GM12801 (cell line): Measurements from ENCODE around the gene HOOK2.

Experiments
- CTCF ChIP-seq: IDR thresholded peaks from one replicate; pipeline ENCODE4 v1.5.1; 2011; ENCODE audit warnings: control low read depth; ENCODE audit not compliant: insufficient read length; ENCODE audit errors: extremely low read depth

HOOK2 gene

GRCh38 chr19:12774588-12775555, at the start of gene HOOK2:
Gene HOOK2, minus strand, starts transcription at chr19:12775552. Its CDS starts 103 bp downstream, at chr19:12775449.
- TF ChIP-seq CTCF, result no peak

DNA sequence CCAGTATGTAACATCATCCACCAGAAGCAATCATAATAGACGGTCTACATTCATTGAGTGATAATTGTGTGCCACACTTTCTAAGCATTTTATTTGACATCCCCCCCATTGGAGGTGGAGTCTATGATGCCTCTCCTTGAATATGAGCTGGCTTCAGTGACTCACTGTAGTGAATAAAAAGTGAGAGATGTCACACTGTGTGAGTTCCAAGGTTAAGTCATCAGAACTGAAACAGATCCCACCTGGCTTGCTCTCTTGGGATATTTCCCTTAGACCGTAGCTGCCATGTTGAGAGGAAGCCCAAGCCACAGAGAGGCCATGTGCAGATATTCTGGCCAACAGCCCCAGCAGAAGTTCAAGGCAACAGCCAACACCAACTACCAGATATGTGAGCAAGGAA, 46.4 kb upstream of the HOOK2 start:
- TF ChIP-seq CTCF, result no peak

DNA sequence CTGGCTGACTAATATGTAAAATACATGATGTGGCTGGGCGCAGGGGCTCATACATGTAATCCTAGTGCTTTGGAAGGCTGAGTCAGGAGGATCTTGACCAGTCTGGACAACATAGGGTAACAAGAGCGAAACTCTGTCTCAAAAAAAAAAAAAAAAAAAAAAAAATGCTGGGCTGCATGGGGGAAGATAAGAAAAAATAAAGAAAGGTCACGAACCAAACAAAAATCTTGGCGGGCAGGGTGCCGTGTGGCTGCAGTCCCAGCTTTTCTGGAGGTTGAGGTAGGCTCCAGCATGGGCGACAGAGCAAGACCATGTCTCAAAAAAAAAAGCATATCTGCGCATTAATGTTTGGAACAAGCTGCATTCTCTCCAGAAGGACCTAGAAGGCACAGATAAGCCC, 39.7 kb upstream of the HOOK2 start:
- TF ChIP-seq CTCF, result no peak

DNA sequence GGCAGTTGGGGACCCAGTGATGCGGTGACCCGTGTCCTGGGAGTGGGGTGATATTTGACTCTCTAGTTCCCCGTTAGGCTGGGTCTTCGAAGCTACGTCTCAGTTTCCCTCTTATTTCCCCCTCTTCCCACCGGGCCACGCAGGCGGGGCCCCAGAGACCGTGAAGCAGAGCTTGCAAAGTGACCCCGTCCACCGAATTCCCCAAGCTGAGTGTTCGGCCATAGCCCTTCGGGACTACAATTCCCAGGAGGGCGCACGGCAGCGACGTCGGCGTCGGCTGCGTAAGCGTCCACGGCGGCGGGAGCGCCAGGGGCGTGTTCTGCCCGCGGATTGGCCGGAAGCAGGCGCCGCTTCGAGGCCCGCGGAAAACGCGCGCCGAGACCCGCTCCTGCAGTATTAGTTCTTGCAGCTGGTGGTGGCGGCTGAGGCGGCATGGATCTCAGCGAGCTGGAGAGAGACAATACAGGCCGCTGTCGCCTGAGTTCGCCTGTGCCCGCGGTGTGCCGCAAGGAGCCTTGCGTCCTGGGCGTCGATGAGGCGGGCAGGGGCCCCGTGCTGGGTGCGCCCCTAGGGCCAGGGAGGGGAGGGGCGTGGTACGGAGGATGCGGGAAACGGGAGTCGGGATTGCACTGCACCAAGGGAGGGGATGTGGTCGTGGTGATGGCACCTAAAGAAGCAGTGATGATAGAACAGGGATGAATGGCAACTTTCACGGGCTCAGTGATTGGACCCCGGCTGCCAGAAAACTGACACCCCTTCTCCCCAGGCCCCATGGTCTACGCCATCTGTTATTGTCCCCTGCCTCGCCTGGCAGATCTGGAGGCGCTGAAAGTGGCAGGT, 31.1 kb upstream of the HOOK2 start, which contains the start of gene RNASEH2A:
Gene RNASEH2A (plus strand): TSS at position 343 of the 840 bp plus-strand sequence. CDS start 90 bp downstream, at position 433.
- TF ChIP-seq CTCF, result no peak

DNA sequence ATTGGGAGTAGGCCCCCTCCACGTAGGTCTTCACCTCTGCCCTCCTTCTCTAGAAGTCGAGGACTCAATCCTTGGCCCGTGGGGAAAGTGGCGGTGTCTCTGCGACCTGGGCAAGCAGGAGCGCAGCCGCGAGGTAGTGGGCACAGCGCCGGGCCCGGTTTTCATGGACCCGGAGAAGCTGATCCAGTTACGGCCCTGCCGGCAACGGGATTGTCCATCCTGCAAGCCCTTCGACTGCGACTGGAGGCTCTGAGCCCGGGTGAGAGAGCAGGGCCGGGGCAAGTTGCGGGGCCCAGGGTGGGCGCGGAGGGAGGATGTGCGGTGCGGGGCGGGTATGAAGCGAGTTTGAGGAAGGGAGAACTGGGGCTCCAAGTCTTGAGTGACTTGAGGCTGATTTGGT, 28.7 kb upstream of the HOOK2 start:
- TF ChIP-seq CTCF, result no peak

- no peak for TF ChIP-seq CTCF
Measured at GRCh38 chr19:12802267-12803106, 27.1 kb upstream of the HOOK2 start.
